HepG2 (cell line): Measurements from ENCODE around the gene ISG20L2. TPM values are rescaled to one million over a fixed set of nuclear protein-coding genes. Genes with fewer than 3 reads are reported as not detected.

Experiments
- CCAR2 ChIP-seq: fragments of 200-400 bp; formaldehyde crosslinking; optimal IDR thresholded peaks from 2 replicates; pipeline ENCODE3; 2018; ENCODE audit warnings: low read depth, mild to moderate bottlenecking, low read length, moderate library complexity
- FOXA1 ChIP-seq, 2 experiments: fragments of 450-650 bp in 1 of 2; sonication (generic) in 1 of 2; formaldehyde crosslinking in 1 of 2; IDR thresholded peaks; 2 replicates each; pipeline versions ENCODE4 v1.4.0 to v1.6.1; 2016 to 2020; ENCODE audit warnings: missing genetic modification reagents in 1 of 2
- GTF2F1 ChIP-seq: fragments of 150-350 bp; IDR thresholded peaks from 2 replicates; pipeline ENCODE4 v1.6.1; 2014; ENCODE audit warnings: low read length
- MED1 ChIP-seq: sonication (generic); formaldehyde crosslinking; IDR thresholded peaks from 2 replicates; pipeline ENCODE4 v1.4.0; 2020; ENCODE audit warnings: missing genetic modification reagents
- NCOR1 ChIP-seq: fragments of 200-600 bp; sonication (generic); IDR thresholded peaks from 2 replicates; pipeline ENCODE4 v1.7.0; 2017; ENCODE audit warnings: antibody characterized with exemption, low read length, borderline replicate concordance
- NR2C2 ChIP-seq: sonication (generic); formaldehyde crosslinking; IDR thresholded peaks from 2 replicates; pipeline ENCODE4 v1.4.0; 2020; ENCODE audit warnings: missing genetic modification reagents, mild to moderate bottlenecking, moderate library complexity, borderline replicate concordance
- SP5 ChIP-seq: IDR thresholded peaks from 2 replicates; pipeline ENCODE4 v1.6.1; 2016; ENCODE audit warnings: low read depth, borderline replicate concordance
- SSRP1 ChIP-seq: IDR thresholded peaks from 2 replicates; pipeline ENCODE4 v1.6.1; 2016; ENCODE audit warnings: control low read depth
- STAG1 ChIP-seq: sonication (generic); formaldehyde crosslinking; IDR thresholded peaks from 2 replicates; pipeline ENCODE4 v1.4.0; 2020; ENCODE audit warnings: missing genetic modification reagents
- XRCC5 ChIP-seq: fragments of 200-400 bp; formaldehyde crosslinking; optimal IDR thresholded peaks from 2 replicates; pipeline ENCODE3; 2017; ENCODE audit warnings: mild to moderate bottlenecking, low read length
- YY1 ChIP-seq: IDR thresholded peaks from 2 replicates; pipeline ENCODE4 v1.6.1; 2011; ENCODE audit warnings: low read length, low read depth, moderate library complexity, mild to moderate bottlenecking; ENCODE audit not compliant: insufficient read depth, insufficient replicate concordance
- ZNF317 ChIP-seq: sonication (generic); formaldehyde crosslinking; IDR thresholded peaks from 2 replicates; pipeline ENCODE4 v1.5.0; 2020; ENCODE audit warnings: mild to moderate bottlenecking, missing genetic modification reagents
- ZNF33A ChIP-seq: sonication (generic); formaldehyde crosslinking; IDR thresholded peaks from 2 replicates; pipeline ENCODE4 v1.5.1; 2020; ENCODE audit warnings: missing genetic modification reagents, mild to moderate bottlenecking, moderate library complexity, borderline replicate concordance
- ZNF382 ChIP-seq: sonication (generic); formaldehyde crosslinking; IDR thresholded peaks from 2 replicates; pipeline ENCODE4 v1.5.0; 2020; ENCODE audit warnings: missing genetic modification reagents, mild to moderate bottlenecking, borderline replicate concordance
- ZNF556 ChIP-seq: sonication (generic); formaldehyde crosslinking; IDR thresholded peaks from 2 replicates; pipeline ENCODE4 v1.4.0; 2020; ENCODE audit warnings: mild to moderate bottlenecking, missing genetic modification reagents, borderline replicate concordance
- ZNF569 ChIP-seq: sonication (generic); formaldehyde crosslinking; IDR thresholded peaks from 2 replicates; pipeline ENCODE4 v1.5.0; 2020; ENCODE audit warnings: mild to moderate bottlenecking, missing genetic modification reagents, moderate library complexity, borderline replicate concordance
- ZNF652 ChIP-seq: IDR thresholded peaks from 2 replicates; pipeline ENCODE4 v1.6.1; 2016; ENCODE audit warnings: low read depth, borderline replicate concordance
- ZNF660 ChIP-seq: sonication (generic); formaldehyde crosslinking; IDR thresholded peaks from 2 replicates; pipeline ENCODE4 v1.5.1; 2020; ENCODE audit warnings: mild to moderate bottlenecking, low read depth, missing genetic modification reagents, borderline replicate concordance
- polyA plus RNA-seq, 8 experiments: library from polyadenylated mRNA; depleted of rRNA in 3 of 8; stranded (reverse) in 7 of 8; unstranded in 1 of 8; fragments of >200 nt; fragmentation: Illumina TruSeq in 4 of 8; extraction: Trizol in 4 of 8; gene quantifications; 2 replicates each; pipeline versions ENCODE4 v1.2.1 to v1.2.3, GENCODE V29; 2011 to 2016; ENCODE audit warnings: low read depth in 4 of 8, missing spikeins in 1 of 8, mixed read lengths in 1 of 8; ENCODE audit not compliant: insufficient read depth in 1 of 8
- total RNA-seq, 5 experiments: library from RNA; depleted of rRNA; stranded (reverse); fragments of >200 nt; fragmentation: Illumina TruSeq; extraction: Trizol; gene quantifications; 2 replicates each; pipeline ENCODE4 v1.2.3, GENCODE V29; 2016; ENCODE audit warnings: low read depth in 1 of 5
- TF ChIP-seq, protein P1 (sequence below): sonication (generic); formaldehyde crosslinking; IDR thresholded peaks from 2 replicates; pipeline ENCODE4 v1.4.0; 2020; ENCODE audit warnings: mild to moderate bottlenecking, missing genetic modification reagents, borderline replicate concordance
- TF ChIP-seq, protein P2 (sequence below): sonication (generic); formaldehyde crosslinking; IDR thresholded peaks from 2 replicates; pipeline ENCODE4 v1.4.0; 2020; ENCODE audit warnings: missing genetic modification reagents
- TF ChIP-seq, protein P3 (sequence below): sonication (generic); formaldehyde crosslinking; IDR thresholded peaks from 2 replicates; pipeline ENCODE4 v1.5.0; 2020; ENCODE audit warnings: missing genetic modification reagents, mild to moderate bottlenecking, borderline replicate concordance

The ISG20L2 gene
- total and polyA plus RNA-seq, 2 of the 13 experiments (the other 11 are each of a cell fraction or from before 2014, with no cell fraction given) = 19.8 to 21.3 TPM

DNA sequence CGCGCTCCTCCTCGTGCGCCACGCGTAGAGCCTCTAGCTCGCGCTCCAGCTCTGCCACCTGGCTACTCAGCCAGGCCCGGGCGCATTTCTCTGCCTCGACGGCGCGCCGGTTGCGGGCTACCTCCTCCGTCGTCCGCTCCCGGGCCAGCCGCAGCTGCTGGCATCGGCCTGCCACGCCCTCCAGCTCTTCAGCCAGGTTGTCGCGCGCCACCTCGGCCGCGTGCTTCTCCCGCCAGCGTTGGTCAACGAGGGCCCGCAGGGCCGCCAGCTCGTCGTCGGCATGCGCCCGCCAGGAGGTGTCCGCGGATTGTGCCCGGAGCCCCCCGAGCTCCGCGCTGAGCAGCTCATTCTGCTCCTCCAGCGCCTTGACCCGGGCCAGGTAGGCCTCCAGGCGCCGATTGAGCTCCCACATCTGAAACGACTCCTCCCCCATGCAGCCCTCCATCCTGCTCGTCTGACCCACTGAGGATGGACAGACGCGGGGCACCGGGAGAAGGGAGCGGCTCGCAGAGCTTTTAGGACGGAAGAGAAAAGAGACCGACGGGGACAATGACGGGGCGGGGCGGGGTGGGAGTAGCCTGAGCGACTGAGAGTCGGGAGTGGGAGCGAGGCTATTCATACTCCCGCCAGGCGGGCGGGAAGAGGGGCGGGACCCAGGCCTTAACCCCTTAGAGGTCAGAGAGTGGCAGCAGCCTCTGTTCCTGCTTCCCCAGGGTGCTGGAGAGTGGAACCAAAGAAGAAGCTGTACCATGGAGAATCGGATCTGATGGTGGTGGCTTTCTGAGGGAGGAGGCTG is 51.5 kb downstream of the ISG20L2 start, which contains the start of gene NES (continued):
- TF ChIP-seq NCOR1 = no peak
- TF ChIP-seq, protein P1, sequence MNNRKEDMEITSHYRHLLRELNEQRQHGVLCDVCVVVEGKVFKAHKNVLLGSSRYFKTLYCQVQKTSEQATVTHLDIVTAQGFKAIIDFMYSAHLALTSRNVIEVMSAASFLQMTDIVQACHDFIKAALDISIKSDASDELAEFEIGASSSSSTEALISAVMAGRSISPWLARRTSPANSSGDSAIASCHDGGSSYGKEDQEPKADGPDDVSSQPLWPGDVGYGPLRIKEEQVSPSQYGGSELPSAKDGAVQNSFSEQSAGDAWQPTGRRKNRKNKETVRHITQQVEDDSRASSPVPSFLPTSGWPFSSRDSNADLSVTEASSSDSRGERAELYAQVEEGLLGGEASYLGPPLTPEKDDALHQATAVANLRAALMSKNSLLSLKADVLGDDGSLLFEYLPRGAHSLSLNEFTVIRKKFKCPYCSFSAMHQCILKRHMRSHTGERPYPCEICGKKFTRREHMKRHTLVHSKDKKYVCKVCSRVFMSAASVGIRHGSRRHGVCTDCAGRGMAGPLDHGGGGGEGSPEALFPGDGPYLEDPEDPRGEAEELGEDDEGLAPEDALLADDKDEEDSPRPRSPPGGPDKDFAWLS (CRISPR knock-in tag) = no peak
- TF ChIP-seq CCAR2 = no peak
- TF ChIP-seq, protein P2, sequence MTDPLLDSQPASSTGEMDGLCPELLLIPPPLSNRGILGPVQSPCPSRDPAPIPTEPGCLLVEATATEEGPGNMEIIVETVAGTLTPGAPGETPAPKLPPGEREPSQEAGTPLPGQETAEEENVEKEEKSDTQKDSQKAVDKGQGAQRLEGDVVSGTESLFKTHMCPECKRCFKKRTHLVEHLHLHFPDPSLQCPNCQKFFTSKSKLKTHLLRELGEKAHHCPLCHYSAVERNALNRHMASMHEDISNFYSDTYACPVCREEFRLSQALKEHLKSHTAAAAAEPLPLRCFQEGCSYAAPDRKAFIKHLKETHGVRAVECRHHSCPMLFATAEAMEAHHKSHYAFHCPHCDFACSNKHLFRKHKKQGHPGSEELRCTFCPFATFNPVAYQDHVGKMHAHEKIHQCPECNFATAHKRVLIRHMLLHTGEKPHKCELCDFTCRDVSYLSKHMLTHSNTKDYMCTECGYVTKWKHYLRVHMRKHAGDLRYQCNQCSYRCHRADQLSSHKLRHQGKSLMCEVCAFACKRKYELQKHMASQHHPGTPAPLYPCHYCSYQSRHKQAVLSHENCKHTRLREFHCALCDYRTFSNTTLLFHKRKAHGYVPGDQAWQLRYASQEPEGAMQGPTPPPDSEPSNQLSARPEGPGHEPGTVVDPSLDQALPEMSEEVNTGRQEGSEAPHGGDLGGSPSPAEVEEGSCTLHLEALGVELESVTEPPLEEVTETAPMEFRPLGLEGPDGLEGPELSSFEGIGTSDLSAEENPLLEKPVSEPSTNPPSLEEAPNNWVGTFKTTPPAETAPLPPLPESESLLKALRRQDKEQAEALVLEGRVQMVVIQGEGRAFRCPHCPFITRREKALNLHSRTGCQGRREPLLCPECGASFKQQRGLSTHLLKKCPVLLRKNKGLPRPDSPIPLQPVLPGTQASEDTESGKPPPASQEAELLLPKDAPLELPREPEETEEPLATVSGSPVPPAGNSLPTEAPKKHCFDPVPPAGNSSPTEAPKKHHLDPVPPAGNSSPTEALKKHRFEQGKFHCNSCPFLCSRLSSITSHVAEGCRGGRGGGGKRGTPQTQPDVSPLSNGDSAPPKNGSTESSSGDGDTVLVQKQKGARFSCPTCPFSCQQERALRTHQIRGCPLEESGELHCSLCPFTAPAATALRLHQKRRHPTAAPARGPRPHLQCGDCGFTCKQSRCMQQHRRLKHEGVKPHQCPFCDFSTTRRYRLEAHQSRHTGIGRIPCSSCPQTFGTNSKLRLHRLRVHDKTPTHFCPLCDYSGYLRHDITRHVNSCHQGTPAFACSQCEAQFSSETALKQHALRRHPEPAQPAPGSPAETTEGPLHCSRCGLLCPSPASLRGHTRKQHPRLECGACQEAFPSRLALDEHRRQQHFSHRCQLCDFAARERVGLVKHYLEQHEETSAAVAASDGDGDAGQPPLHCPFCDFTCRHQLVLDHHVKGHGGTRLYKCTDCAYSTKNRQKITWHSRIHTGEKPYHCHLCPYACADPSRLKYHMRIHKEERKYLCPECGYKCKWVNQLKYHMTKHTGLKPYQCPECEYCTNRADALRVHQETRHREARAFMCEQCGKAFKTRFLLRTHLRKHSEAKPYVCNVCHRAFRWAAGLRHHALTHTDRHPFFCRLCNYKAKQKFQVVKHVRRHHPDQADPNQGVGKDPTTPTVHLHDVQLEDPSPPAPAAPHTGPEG (CRISPR knock-in tag) = no peak
- no peak; the same call in 1 of the 2 replicates for TF ChIP-seq MED1
- TF ChIP-seq ZNF660 = no peak
- TF ChIP-seq ZNF33A (CRISPR knock-in tag) = no peak
- no peak for TF ChIP-seq SSRP1 (CRISPR knock-in tag)
- no peak for TF ChIP-seq NR2C2
- TF ChIP-seq SP5 (CRISPR knock-in tag) = peak; percentile 85
- no peak for TF ChIP-seq GTF2F1
- TF ChIP-seq FOXA1 (IDR thresholded peaks at IDR 0.05) = no peak
- TF ChIP-seq FOXA1 (CRISPR knock-in tag; IDR thresholded peaks at IDR 0.05) = no peak
- TF ChIP-seq STAG1 (CRISPR knock-in tag) = no peak
- TF ChIP-seq XRCC5 = peak; percentile 30
- TF ChIP-seq, protein P3, sequence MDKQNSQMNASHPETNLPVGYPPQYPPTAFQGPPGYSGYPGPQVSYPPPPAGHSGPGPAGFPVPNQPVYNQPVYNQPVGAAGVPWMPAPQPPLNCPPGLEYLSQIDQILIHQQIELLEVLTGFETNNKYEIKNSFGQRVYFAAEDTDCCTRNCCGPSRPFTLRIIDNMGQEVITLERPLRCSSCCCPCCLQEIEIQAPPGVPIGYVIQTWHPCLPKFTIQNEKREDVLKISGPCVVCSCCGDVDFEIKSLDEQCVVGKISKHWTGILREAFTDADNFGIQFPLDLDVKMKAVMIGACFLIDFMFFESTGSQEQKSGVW (CRISPR knock-in tag) = no peak
- TF ChIP-seq ZNF317 (CRISPR knock-in tag) = no peak
- no peak for TF ChIP-seq ZNF569 (CRISPR knock-in tag)
- 0 out of 2 replicates have a peak, but pooled peaks have one; percentile 35 for TF ChIP-seq ZNF556 (CRISPR knock-in tag)
- no peak for TF ChIP-seq ZNF382 (CRISPR knock-in tag)
- TF ChIP-seq YY1 = no peak
- TF ChIP-seq ZNF652 (CRISPR knock-in tag) = peak; percentile 98
